ENCODE results near the gene GSG1L.

- TF ChIP-seq EZH2 (IDR thresholded peaks at IDR 0.05; ENCODE audit: borderline replicate concordance) = no peak
- TF ChIP-seq CTCF (IDR thresholded peaks at IDR 0.05; ENCODE audit: poor library complexity) = no peak
- TF ChIP-seq EZH2phosphoT487 (IDR thresholded peaks at IDR 0.05; ENCODE audit: low read depth, severe bottlenecking, unreplicated experiment) = no peak
These were observed 246.5 kb downstream of the GSG1L start for GRCh38 chr16:27817038-27817437.
